ENCODE results near the gene PISD. TPM values are rescaled to one million over a fixed set of nuclear protein-coding genes. Genes with fewer than 3 reads are reported as not detected.
A peak's percentile ranks its signal among the peaks of the same experiment; 100 is the strongest.
"Not testable (repeated sequence)": the region's sequence is repeated elsewhere in the genome, so short reads cannot be mapped to it uniquely, and the experiment has no call there.

The PISD gene
- total RNA-seq, 1 donor: 25.5 TPM

GRCh38 chr22:31683181-31684105 is 21.4 kb upstream of the PISD start:
- no peak for DNase-seq (ENCODE audit: low read depth)
- no peak overlapping the region for H3K4me3 ChIP-seq (ENCODE audit: low read depth, low read length)
- no peak for TF ChIP-seq CTCF (IDR thresholded peaks at IDR 0.05; ENCODE audit: insufficient read depth, low read length)

GRCh38 chr22:31682751-31683150 is 20.7 kb upstream of the PISD start:
- no peak for TF ChIP-seq CTCF (IDR thresholded peaks at IDR 0.05; ENCODE audit: insufficient read depth, low read length)
- no peak for DNase-seq (ENCODE audit: low read depth)
- H3K4me3 ChIP-seq (ENCODE audit: low read depth, low read length): no peak overlapping the region

GRCh38 chr22:31681349-31682345 is 19.6 kb upstream of the PISD start:
- no peak for TF ChIP-seq CTCF (IDR thresholded peaks at IDR 0.05; ENCODE audit: insufficient read depth, low read length)
- DNase-seq (ENCODE audit: low read depth): peak; percentile 81
- no peak overlapping the region for H3K4me3 ChIP-seq (ENCODE audit: low read depth, low read length)

GRCh38 chr22:31680861-31681341 is 18.9 kb upstream of the PISD start:
- no peak for TF ChIP-seq CTCF (IDR thresholded peaks at IDR 0.05; ENCODE audit: insufficient read depth, low read length)
- DNase-seq (ENCODE audit: low read depth): peak; percentile 84
- H3K4me3 ChIP-seq (ENCODE audit: low read depth, low read length): no peak overlapping the region

GRCh38 chr22:31678748-31679147 is 16.7 kb upstream of the PISD start:
- H3K4me3 ChIP-seq (ENCODE audit: low read depth, low read length): no peak overlapping the region
- TF ChIP-seq CTCF (IDR thresholded peaks at IDR 0.05; ENCODE audit: insufficient read depth, low read length): no peak
- no peak for DNase-seq (ENCODE audit: low read depth)

GRCh38 chr22:31676700-31677099 is 14.7 kb upstream of the PISD start:
- peak; percentile 83 for DNase-seq (ENCODE audit: low read depth)
- TF ChIP-seq CTCF (IDR thresholded peaks at IDR 0.05; ENCODE audit: insufficient read depth, low read length): no peak
- H3K4me3 ChIP-seq (ENCODE audit: low read depth, low read length): peak overlapping the region; percentile 50

GRCh38 chr22:31674219-31674618 is 12.2 kb upstream of the PISD start:
- DNase-seq (ENCODE audit: low read depth); H3K4me3 ChIP-seq (ENCODE audit: low read depth, low read length): not testable (repeated sequence)

GRCh38 chr22:31668849-31669248 is 6.8 kb upstream of the PISD start:
- not testable (repeated sequence) for DNase-seq (ENCODE audit: low read depth); H3K4me3 ChIP-seq (ENCODE audit: low read depth, low read length)

Data from fibroblast of the aortic adventitia (primary cell).